Fibroblast of lung (primary cell): Measurements from ENCODE around the gene CTNNA1.

Experiments
- CTCF ChIP-seq, 2 donors: IDR thresholded peaks in 1 of 2; conservative IDR thresholded peaks in 1 of 2; 1 replicate in 1 of 2; 2 replicates in 1 of 2; pipeline ENCODE4 v1.5.1; 2011 to 2012; ENCODE audit warnings: low read length in 2 of 2, control low read depth in 1 of 2, inconsistent platforms in 1 of 2, low read depth in 1 of 2, mild to moderate bottlenecking in 1 of 2
- EZH2 ChIP-seq: IDR thresholded peaks from 2 replicates; pipeline ENCODE4 v1.5.1; 2012; ENCODE audit warnings: low read length, control low read depth, mild to moderate bottlenecking; ENCODE audit errors: missing control alignments

DNA sequence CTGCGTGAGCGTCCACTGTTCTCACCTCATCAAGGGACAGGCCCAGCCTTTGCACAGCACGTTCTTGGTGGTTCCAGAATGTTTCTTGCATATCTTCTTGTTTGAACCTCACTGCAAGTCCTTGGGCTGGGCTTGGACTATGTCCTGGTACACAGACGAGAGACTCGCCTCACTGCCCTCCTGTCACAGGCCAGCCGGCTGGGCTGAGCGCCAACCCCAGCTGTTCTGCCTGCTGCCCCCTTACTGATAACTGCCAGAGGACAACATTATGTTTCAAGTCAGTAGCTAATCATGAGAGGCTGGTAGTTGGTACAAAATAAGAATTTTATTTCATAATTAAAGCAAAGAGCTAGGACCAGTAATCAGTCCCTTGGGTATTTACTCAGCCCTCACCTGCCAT is 174.8 kb downstream of the CTNNA1 start:
- TF ChIP-seq CTCF (conservative IDR thresholded peaks at IDR 0.05 in 1 of 2, IDR thresholded peaks at IDR 0.05 in 1 of 2; ENCODE audit: low read depth in 1 of 2, low read length in 2 of 2) (no peak), EZH2 (no peak)
